PC-3 (cell line): ENCODE data around the gene MPC2.

Experiments used
- EZH2 ChIP-seq: fragments of 300-600 bp; sonication (generic); IDR thresholded peaks from one replicate; pipeline ENCODE4 v1.6.1; 2017; ENCODE audit warnings: antibody characterized with exemption, mild to moderate bottlenecking, low read length; ENCODE audit not compliant: unreplicated experiment
- TF ChIP-seq, protein P1 (sequence below): fragments of 300-600 bp; sonication (generic); conservative IDR thresholded peaks from 2 replicates; pipeline ENCODE4 v1.5.1; 2017; ENCODE audit warnings: antibody characterized with exemption, low read depth, mild to moderate bottlenecking, low read length

DNA sequence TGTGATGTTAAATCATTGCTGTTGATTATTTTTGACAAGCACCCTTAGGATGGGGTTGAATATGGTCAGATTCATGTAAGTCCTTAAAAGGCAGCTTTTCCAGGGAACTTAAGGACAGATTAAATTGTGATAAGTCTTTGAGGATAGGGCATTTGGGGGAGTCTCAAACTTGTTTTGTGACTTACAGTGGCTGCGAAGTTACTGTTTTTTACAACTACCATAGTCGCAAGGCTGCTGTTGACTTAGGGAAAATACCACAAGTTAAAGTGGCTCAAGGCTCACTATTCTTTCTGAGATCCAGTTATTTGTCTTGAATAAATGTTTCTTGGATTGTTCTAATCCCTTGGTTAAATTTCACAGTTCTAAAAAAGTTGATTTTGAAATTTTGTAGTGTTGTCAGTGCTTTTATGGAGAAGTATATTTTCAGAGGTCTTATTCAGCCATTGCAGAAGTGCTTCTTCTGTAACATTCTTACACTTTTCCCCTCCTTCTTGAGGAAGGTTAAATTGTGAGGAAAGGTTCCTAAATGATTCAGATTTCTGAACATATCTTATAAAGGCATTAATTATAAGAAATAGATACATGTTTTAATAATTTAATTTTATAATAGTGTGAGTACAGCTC, 47.0 kb upstream of the MPC2 start:
- TF ChIP-seq, protein P1, sequence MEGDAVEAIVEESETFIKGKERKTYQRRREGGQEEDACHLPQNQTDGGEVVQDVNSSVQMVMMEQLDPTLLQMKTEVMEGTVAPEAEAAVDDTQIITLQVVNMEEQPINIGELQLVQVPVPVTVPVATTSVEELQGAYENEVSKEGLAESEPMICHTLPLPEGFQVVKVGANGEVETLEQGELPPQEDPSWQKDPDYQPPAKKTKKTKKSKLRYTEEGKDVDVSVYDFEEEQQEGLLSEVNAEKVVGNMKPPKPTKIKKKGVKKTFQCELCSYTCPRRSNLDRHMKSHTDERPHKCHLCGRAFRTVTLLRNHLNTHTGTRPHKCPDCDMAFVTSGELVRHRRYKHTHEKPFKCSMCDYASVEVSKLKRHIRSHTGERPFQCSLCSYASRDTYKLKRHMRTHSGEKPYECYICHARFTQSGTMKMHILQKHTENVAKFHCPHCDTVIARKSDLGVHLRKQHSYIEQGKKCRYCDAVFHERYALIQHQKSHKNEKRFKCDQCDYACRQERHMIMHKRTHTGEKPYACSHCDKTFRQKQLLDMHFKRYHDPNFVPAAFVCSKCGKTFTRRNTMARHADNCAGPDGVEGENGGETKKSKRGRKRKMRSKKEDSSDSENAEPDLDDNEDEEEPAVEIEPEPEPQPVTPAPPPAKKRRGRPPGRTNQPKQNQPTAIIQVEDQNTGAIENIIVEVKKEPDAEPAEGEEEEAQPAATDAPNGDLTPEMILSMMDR = no peak
- no peak for TF ChIP-seq EZH2
